SK-N-SH (cell line): ENCODE data around the gene IMMP1L. TPM values are rescaled to one million over a fixed set of nuclear protein-coding genes. Genes with fewer than 3 reads are reported as not detected.

Source experiments
- CTCF ChIA-PET: fragments of 300-600, 350-600 bp; formaldehyde crosslinking; extraction: SDS; loops from one replicate; lab custom pipeline; 2021; lab: Yijun Ruan, JAX
- POLR2A ChIA-PET: fragments of 350-600 bp; sonication (Branson Sonifier 250); formaldehyde crosslinking; extraction: SDS; loops from one replicate; lab custom pipeline; 2020; ENCODE audit warnings: antibody characterized with exemption, inconsistent platforms; lab: Yijun Ruan, JAX
- DNase-seq: peaks from one replicate; pipeline ENCODE4 v3.0.0; 2012
- H2AFZ ChIP-seq: fragments of 200-600 bp; sonication (generic); 2 replicates; pipeline ENCODE4 v1.8.1; 2016; ENCODE audit warnings: antibody characterized with exemption, mild to moderate bottlenecking, low read depth
- H3F3A ChIP-seq: fragments of 200-600 bp; sonication (generic); replicated peaks from 2 replicates; pipeline ENCODE3; 2016; ENCODE audit warnings: antibody characterized with exemption, mild to moderate bottlenecking; ENCODE audit not compliant: insufficient read depth
- H3K27ac ChIP-seq, 2 experiments: fragments of 200-500 bp in 1 of 2; fragments of 200-600 bp in 1 of 2; sonication (Bioruptor generic) in 1 of 2; sonication (generic), shearing (Covaris generic) in 1 of 2; 2 replicates each; pipeline versions ENCODE4 v1.5.1 to v1.6.1; 2014 to 2016; ENCODE audit warnings: low read depth in 2 of 2, inconsistent platforms in 1 of 2, low read length in 1 of 2, mild to moderate bottlenecking in 1 of 2, mixed read lengths in 1 of 2
- H3K27me3 ChIP-seq: fragments of 200-600 bp; sonication (generic), shearing (Covaris generic); 2 replicates; pipeline ENCODE4 v1.6.1; 2016; ENCODE audit warnings: mixed run types; ENCODE audit not compliant: insufficient read depth
- H3K36me3 ChIP-seq, 2 experiments: fragments of 200-500 bp in 1 of 2; fragments of 200-600 bp in 1 of 2; sonication (Bioruptor generic) in 1 of 2; sonication (generic) in 1 of 2; replicated peaks in 1 of 2; 2 replicates each; pipeline versions ENCODE3 to v1.5.1; 2014 to 2016; ENCODE audit warnings: low read length in 1 of 2, mild to moderate bottlenecking in 1 of 2; ENCODE audit not compliant: insufficient read depth in 2 of 2, control insufficient read depth in 1 of 2
- H3K4me1 ChIP-seq, 2 experiments: fragments of 200-500 bp in 1 of 2; fragments of 200-600 bp in 1 of 2; sonication (Bioruptor generic) in 1 of 2; sonication (generic), shearing (Covaris generic) in 1 of 2; 2 replicates each; pipeline versions ENCODE4 v1.5.1 to v1.6.1; 2014 to 2016; ENCODE audit warnings: low read depth in 1 of 2, low read length in 1 of 2, mixed run types in 1 of 2; ENCODE audit not compliant: insufficient read depth in 2 of 2, control insufficient read depth in 1 of 2
- H3K4me2 ChIP-seq: fragments of 200-600 bp; sonication (generic), shearing (Covaris generic); 2 replicates; pipeline ENCODE4 v1.6.1; 2017; ENCODE audit warnings: mixed run types
- H3K4me3 ChIP-seq, 2 experiments: fragments of 200-500 bp in 1 of 2; fragments of 200-600 bp in 1 of 2; sonication (Bioruptor generic) in 1 of 2; sonication (generic), shearing (Covaris generic) in 1 of 2; 2 replicates each; pipeline versions ENCODE4 v1.5.1 to v1.8.1; 2014 to 2016; ENCODE audit warnings: low read depth in 2 of 2, inconsistent platforms in 1 of 2, low read length in 1 of 2, mild to moderate bottlenecking in 1 of 2, mixed read lengths in 1 of 2, moderate library complexity in 1 of 2
- H3K79me2 ChIP-seq: fragments of 200-600 bp; sonication (generic); 2 replicates; pipeline ENCODE4 v1.8.1; 2017; ENCODE audit warnings: mild to moderate bottlenecking; ENCODE audit not compliant: insufficient read depth
- H3K9ac ChIP-seq: fragments of 200-600 bp; sonication (generic); 2 replicates; pipeline ENCODE4 v1.6.1; 2017; ENCODE audit warnings: mixed run types
- H3K9me2 ChIP-seq: fragments of 200-600 bp; sonication (generic); 2 replicates; pipeline ENCODE4 v1.6.1; 2017; ENCODE audit warnings: mixed run types
- H3K9me3 ChIP-seq: fragments of 200-600 bp; sonication (generic); 2 replicates; pipeline ENCODE4 v1.6.1; 2017; ENCODE audit warnings: mixed run types, mild to moderate bottlenecking, moderate library complexity
- H4K20me1 ChIP-seq: fragments of 200-600 bp; sonication (generic); 2 replicates; pipeline ENCODE4 v1.6.1; 2017; ENCODE audit warnings: mild to moderate bottlenecking, mixed run types; ENCODE audit not compliant: insufficient read depth
- CTCF ChIP-seq: fragments of 200-600 bp; sonication (generic); IDR thresholded peaks from 2 replicates; pipeline ENCODE4 v1.6.1; 2017; ENCODE audit warnings: antibody characterized with exemption, mild to moderate bottlenecking, moderate library complexity
- ELF1 ChIP-seq: IDR thresholded peaks from 2 replicates; pipeline ENCODE4 v1.4.0; 2012
- EZH2phosphoT487 ChIP-seq: fragments of 200-600 bp; sonication (generic); IDR thresholded peaks from 2 replicates; pipeline ENCODE4 v1.6.1; 2017; ENCODE audit warnings: low read depth, mixed run types, mild to moderate bottlenecking, antibody characterized with exemption, moderate library complexity, borderline replicate concordance
- GABPA ChIP-seq: IDR thresholded peaks from 2 replicates; pipeline ENCODE4 v1.4.0; 2012; ENCODE audit warnings: low read depth, mild to moderate bottlenecking
- GATA2 ChIP-seq: sonication (generic); formaldehyde crosslinking; IDR thresholded peaks from 2 replicates; pipeline ENCODE4 v1.5.0; 2020; ENCODE audit warnings: mild to moderate bottlenecking, missing genetic modification reagents
- IRF3 ChIP-seq: fragments of 150-350 bp; IDR thresholded peaks from 2 replicates; pipeline ENCODE4 v1.6.1; 2016; ENCODE audit warnings: mild to moderate bottlenecking, low read depth, low read length
- MAX ChIP-seq: IDR thresholded peaks from 2 replicates; pipeline ENCODE4 v1.4.0; 2012; ENCODE audit warnings: low read depth
- MXI1 ChIP-seq: IDR thresholded peaks from 2 replicates; pipeline ENCODE4 v1.6.1; 2012; ENCODE audit warnings: mild to moderate bottlenecking, low read depth, low read length, improper control_type of control experiment
- NFIC ChIP-seq: IDR thresholded peaks from 2 replicates; pipeline ENCODE4 v1.4.0; 2012; ENCODE audit warnings: borderline replicate concordance
- NRF1 ChIP-seq: IDR thresholded peaks from 2 replicates; pipeline ENCODE4 v1.6.1; 2012; ENCODE audit warnings: low read depth, mild to moderate bottlenecking, low read length
- PBX3 ChIP-seq: IDR thresholded peaks from 2 replicates; pipeline ENCODE4; 2012
- SIN3A ChIP-seq: IDR thresholded peaks from 2 replicates; pipeline ENCODE4 v1.6.1; 2012; ENCODE audit warnings: low read depth, mild to moderate bottlenecking, low read length, moderate library complexity, borderline replicate concordance
- SMC3 ChIP-seq: IDR thresholded peaks from 2 replicates; pipeline ENCODE4 v1.6.1; 2012; ENCODE audit warnings: low read depth, low read length, improper control_type of control experiment
- TAF1 ChIP-seq: IDR thresholded peaks from 2 replicates; pipeline ENCODE4 v1.6.1; 2012; ENCODE audit warnings: low read depth, mild to moderate bottlenecking, low read length, moderate library complexity, borderline replicate concordance
- USF2 ChIP-seq: fragments of 150-350 bp; IDR thresholded peaks from 2 replicates; pipeline ENCODE4 v1.6.1; 2017; ENCODE audit warnings: antibody characterized with exemption, low read length, low read depth, borderline replicate concordance
- ZBTB33 ChIP-seq: IDR thresholded peaks from 2 replicates; pipeline ENCODE4 v1.4.0; 2012; ENCODE audit warnings: low read depth, borderline replicate concordance
- WGBS: methylation state at CpG from one replicate; pipeline ENCODE4 v1.1.6; 2017; ENCODE audit warnings: low lambda C conversion rate; 5-methylcytosine and 5-hydroxymethylcytosine counted together
- polyA plus RNA-seq, 3 experiments: library from polyadenylated mRNA; depleted of rRNA; stranded (reverse); fragments of >200 nt; gene quantifications; 2 replicates each; pipeline ENCODE4 v1.2.3, GENCODE V29; 2012

IMMP1L gene
- polyA plus RNA-seq, 1 of the 3 experiments (the other 2 are of a cell fraction): 40.9 TPM

GRCh38 chr11:31424652-31425051, 84.8 kb downstream of the IMMP1L start:
- Histone ChIP-seq H4K20me1 (no peaks in the 10 kb centered on the region), H3K79me2 (no peaks in the 10 kb centered on the region), H3K9ac (no peak overlapping the region), H3K9me2 (no peaks in the 10 kb centered on the region), H3K4me2 (no peak overlapping the region), H3K27me3 (no peaks in the 10 kb centered on the region), H3K27ac (no peak overlapping the region), H2AFZ (no peak overlapping the region), H3F3A (no peaks in the 10 kb centered on the region), H3K9me3 (no peaks in the 10 kb centered on the region), H3K4me3 (no peak overlapping the region), H3K4me1 (no peaks in the 10 kb centered on the region), H3K36me3 (peaks cover 10 to 13% of the 10 kb centered on the region in 2 experiments)
- ChIA-PET CTCF (no interaction called here), POLR2A (no interaction called here)
- TF ChIP-seq GATA2 (CRISPR knock-in tag): no peak
- no peak for TF ChIP-seq CTCF
- TF ChIP-seq USF2: no peak
- no peak for TF ChIP-seq EZH2phosphoT487
- TF ChIP-seq MAX: no peak
- no peak for TF ChIP-seq MXI1
- TF ChIP-seq ZBTB33: no peak
- no peak for TF ChIP-seq TAF1
- no peak for DNase-seq

GRCh38 chr11:31422703-31423102, 86.7 kb downstream of the IMMP1L start:
- TF ChIP-seq IRF3 (no peak), SMC3 (no peak), GABPA (no peak), ELF1 (no peak), EZH2phosphoT487 (no peak), PBX3 (no peak), SIN3A (no peak), NRF1 (no peak), USF2 (no peak), NFIC (no peak)
- Histone ChIP-seq H3K4me3 (no peak overlapping the region), H3K36me3 (peaks cover 3 to 13% of the 10 kb centered on the region in 2 experiments), H3F3A (no peaks in the 10 kb centered on the region), H3K4me2 (no peak overlapping the region), H3K9me3 (no peaks in the 10 kb centered on the region), H3K27me3 (no peaks in the 10 kb centered on the region), H3K79me2 (no peaks in the 10 kb centered on the region), H2AFZ (no peak overlapping the region), H4K20me1 (no peaks in the 10 kb centered on the region), H3K27ac (no peak overlapping the region), H3K4me1 (no peaks in the 10 kb centered on the region), H3K9me2 (no peaks in the 10 kb centered on the region), H3K9ac (no peak overlapping the region)
- POLR2A ChIA-PET: no interaction called here
- CTCF ChIA-PET: no interaction called here
- DNase-seq: no peak
- 95% methylated on average over 1 of the region's 1 CpG for WGBS
